Kidney epithelial cell (primary cell): ENCODE results near the gene ROPN1L. TPM values are rescaled to one million over a fixed set of nuclear protein-coding genes. Genes with fewer than 3 reads are reported as not detected.

ENCODE experiments used
- DNase-seq: peaks from one replicate; pipeline ENCODE4 v3.0.0-alpha.2; 2010; ENCODE audit warnings: low read depth
- H3K27me3 ChIP-seq: 2 replicates; pipeline ENCODE4 v1.6.0; 2011; ENCODE audit warnings: low read length; ENCODE audit not compliant: control insufficient read depth, insufficient read depth
- H3K36me3 ChIP-seq: 2 replicates; pipeline ENCODE4 v1.5.1; 2011; ENCODE audit warnings: low read length; ENCODE audit not compliant: control insufficient read depth, insufficient read depth
- H3K4me3 ChIP-seq: 2 replicates; pipeline ENCODE4 v1.5.1; 2011; ENCODE audit warnings: low read depth, mild to moderate bottlenecking, control low read depth, low read length
- total RNA-seq: library from RNA; depleted of rRNA; stranded (reverse); fragments of >200 nt; gene quantifications from 2 replicates; pipeline ENCODE4 v1.2.3, GENCODE V29; 2015
- TF ChIP-seq, protein P1 (sequence below): IDR thresholded peaks from 2 replicates; pipeline ENCODE4 v1.5.1; 2011; ENCODE audit warnings: mild to moderate bottlenecking, moderate library complexity, low read length, control low read depth, inconsistent platforms; ENCODE audit not compliant: insufficient read depth, poor library complexity, severe bottlenecking

Gene ROPN1L
- total RNA-seq, 1 donor from 2014 or later, result 0.21 TPM

GRCh38 chr5:10503997-10504793 is 62.5 kb downstream of the ROPN1L start:
- TF ChIP-seq, protein P1, sequence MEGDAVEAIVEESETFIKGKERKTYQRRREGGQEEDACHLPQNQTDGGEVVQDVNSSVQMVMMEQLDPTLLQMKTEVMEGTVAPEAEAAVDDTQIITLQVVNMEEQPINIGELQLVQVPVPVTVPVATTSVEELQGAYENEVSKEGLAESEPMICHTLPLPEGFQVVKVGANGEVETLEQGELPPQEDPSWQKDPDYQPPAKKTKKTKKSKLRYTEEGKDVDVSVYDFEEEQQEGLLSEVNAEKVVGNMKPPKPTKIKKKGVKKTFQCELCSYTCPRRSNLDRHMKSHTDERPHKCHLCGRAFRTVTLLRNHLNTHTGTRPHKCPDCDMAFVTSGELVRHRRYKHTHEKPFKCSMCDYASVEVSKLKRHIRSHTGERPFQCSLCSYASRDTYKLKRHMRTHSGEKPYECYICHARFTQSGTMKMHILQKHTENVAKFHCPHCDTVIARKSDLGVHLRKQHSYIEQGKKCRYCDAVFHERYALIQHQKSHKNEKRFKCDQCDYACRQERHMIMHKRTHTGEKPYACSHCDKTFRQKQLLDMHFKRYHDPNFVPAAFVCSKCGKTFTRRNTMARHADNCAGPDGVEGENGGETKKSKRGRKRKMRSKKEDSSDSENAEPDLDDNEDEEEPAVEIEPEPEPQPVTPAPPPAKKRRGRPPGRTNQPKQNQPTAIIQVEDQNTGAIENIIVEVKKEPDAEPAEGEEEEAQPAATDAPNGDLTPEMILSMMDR, result no peak
- H3K27me3 ChIP-seq, result no peaks in the 10 kb centered on the region
- no peak overlapping the region for H3K4me3 ChIP-seq
- no peaks in the 10 kb centered on the region for H3K36me3 ChIP-seq
- no peak for DNase-seq

- no peak overlapping the region for H3K4me3 ChIP-seq
- TF ChIP-seq, protein P1, result no peak
- no peaks in the 10 kb centered on the region for H3K36me3 ChIP-seq
- H3K27me3 ChIP-seq, result no peaks in the 10 kb centered on the region
- DNase-seq, result no peak
Observed at GRCh38 chr5:10505517-10506095, 63.9 kb downstream of the ROPN1L start.

DNA sequence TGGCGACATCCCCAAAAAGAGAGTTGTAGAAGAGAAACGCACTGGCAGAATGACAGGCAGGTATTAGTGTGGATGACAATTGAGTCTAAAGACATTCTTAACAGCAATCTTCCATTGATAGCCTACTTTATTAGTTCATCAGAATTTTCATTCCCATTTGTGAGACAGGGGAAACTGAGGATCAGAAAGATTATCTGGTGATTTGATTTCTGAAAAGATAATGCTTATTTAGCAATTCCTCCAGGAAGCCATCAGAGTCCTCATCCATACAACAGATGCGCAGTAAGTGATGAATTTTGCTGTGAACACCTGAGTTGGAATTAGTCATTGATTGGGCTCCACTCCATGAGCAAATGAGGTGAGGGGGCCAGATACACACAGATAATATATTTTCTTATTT is 64.9 kb downstream of the ROPN1L start:
- no peak for DNase-seq
- TF ChIP-seq, protein P1, result no peak
- H3K27me3 ChIP-seq, result no peaks in the 10 kb centered on the region
- H3K4me3 ChIP-seq, result no peak overlapping the region
- no peaks in the 10 kb centered on the region for H3K36me3 ChIP-seq

DNA sequence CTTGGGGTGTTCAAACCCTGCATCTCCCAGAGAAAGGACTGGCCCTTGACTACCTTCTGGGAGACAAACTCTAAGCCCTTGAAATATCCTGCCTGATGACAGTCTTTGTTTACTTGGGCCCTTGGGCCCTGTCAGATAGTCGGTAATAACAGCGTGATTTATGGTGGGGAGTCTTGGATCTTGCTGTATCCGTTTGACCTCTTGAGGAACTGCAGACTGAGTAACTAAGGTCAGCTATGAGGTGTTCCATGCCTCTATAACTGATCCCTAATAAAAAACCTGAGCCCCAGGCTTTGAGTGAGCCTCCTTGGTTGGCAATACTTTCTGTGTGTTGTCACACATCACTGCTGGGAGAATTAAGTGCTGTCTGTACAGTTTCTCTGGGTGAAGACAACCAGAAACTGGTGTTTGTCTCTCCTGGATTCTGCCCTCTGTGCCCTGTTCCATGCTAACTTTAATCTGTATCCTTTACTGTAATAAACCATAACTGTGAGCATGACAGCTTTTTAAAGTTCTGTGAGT is 66.0 kb downstream of the ROPN1L start:
- no peak for DNase-seq
- TF ChIP-seq, protein P1, result no peak
- Histone ChIP-seq H3K27me3 (no peaks in the 10 kb centered on the region), H3K36me3 (no peaks in the 10 kb centered on the region), H3K4me3 (no peak overlapping the region)

DNA sequence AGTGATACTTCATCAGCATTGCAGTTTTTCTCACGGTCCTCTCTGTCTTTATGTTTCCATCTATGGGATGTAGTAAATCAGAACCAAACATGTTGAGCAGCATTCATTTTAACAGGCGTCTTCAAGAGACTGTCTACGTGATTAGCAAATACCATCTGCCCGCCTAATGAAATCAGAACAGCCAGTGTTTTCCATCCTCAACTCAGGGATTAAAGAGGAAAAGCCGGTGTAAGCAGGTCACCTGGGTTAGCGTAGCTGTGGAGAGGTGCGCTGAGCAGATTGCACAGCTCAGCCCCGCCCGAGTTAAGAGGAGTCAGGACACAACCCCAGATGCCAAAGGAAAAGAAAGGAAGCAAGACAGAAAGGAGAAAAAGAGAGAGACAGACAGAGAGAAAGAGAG is 67.9 kb downstream of the ROPN1L start:
- no peak overlapping the region for H3K4me3 ChIP-seq
- H3K27me3 ChIP-seq, result no peaks in the 10 kb centered on the region
- no peaks in the 10 kb centered on the region for H3K36me3 ChIP-seq
- no peak for DNase-seq
- TF ChIP-seq, protein P1, result no peak
